ENCODE results near the gene AGBL3. TPM values are rescaled to one million over a fixed set of nuclear protein-coding genes. Genes with fewer than 3 reads are reported as not detected.

Gene AGBL3
- total RNA-seq, 1 experiment from 2014 or later, result 2.1 TPM

DNA sequence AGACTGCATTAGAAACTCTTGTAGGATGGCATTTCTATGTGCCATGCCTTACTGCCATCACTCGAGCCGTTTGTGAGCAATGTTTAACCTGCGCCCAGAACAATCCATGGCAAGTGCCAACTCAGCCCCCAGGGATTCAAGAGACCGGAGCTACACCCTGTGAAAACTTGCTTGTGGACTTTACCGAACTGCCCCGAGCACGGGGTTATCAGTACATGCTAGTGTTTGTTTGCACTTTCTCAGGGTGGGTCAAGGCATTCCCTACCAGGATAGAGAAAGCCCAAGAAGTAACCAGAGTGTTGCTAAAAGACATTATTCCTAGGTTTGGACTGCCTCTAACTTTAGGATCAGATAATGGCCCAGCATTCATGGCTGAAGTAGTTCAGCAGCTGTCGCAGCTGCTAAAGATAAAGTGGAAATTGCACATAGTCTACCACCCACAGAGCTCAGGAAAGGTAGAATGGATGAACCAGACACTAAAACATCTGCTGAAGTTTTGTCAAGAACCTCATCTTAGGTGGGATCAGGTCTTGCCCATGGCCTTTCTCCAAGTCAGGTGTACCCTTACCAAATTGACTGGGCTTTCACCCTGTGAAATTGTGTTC, 193.1 kb downstream of the AGBL3 start:
- ChIA-PET POLR2A (no interaction called here), CTCF (interaction anchor here (1.3 kb wide), 1 partner anchor 10 kb away, joined by 3 read pairs; no protein-coding TSS in a partner anchor)
- DNase-seq (ENCODE audit: low spot score) (no peak), ATAC-seq (no peak)
- TF ChIP-seq, protein P1, sequence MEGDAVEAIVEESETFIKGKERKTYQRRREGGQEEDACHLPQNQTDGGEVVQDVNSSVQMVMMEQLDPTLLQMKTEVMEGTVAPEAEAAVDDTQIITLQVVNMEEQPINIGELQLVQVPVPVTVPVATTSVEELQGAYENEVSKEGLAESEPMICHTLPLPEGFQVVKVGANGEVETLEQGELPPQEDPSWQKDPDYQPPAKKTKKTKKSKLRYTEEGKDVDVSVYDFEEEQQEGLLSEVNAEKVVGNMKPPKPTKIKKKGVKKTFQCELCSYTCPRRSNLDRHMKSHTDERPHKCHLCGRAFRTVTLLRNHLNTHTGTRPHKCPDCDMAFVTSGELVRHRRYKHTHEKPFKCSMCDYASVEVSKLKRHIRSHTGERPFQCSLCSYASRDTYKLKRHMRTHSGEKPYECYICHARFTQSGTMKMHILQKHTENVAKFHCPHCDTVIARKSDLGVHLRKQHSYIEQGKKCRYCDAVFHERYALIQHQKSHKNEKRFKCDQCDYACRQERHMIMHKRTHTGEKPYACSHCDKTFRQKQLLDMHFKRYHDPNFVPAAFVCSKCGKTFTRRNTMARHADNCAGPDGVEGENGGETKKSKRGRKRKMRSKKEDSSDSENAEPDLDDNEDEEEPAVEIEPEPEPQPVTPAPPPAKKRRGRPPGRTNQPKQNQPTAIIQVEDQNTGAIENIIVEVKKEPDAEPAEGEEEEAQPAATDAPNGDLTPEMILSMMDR (IDR thresholded peaks at IDR 0.05), result no peak
- no peak for TF ChIP-seq ESRRA (CRISPR knock-in tag; IDR thresholded peaks at IDR 0.05; ENCODE audit: borderline replicate concordance)
- TF ChIP-seq, protein P2, sequence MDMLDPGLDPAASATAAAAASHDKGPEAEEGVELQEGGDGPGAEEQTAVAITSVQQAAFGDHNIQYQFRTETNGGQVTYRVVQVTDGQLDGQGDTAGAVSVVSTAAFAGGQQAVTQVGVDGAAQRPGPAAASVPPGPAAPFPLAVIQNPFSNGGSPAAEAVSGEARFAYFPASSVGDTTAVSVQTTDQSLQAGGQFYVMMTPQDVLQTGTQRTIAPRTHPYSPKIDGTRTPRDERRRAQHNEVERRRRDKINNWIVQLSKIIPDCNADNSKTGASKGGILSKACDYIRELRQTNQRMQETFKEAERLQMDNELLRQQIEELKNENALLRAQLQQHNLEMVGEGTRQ (CRISPR knock-in tag; IDR thresholded peaks at IDR 0.05), result no peak
- no peak for TF ChIP-seq TEAD4 (CRISPR knock-in tag; IDR thresholded peaks at IDR 0.05)
- no peak for TF ChIP-seq JAZF1 (CRISPR knock-in tag; IDR thresholded peaks at IDR 0.05)
- TF ChIP-seq, protein P3, sequence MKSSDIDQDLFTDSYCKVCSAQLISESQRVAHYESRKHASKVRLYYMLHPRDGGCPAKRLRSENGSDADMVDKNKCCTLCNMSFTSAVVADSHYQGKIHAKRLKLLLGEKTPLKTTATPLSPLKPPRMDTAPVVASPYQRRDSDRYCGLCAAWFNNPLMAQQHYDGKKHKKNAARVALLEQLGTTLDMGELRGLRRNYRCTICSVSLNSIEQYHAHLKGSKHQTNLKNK (CRISPR knock-in tag; IDR thresholded peaks at IDR 0.05), result no peak
- no peak for TF ChIP-seq IRF2 (CRISPR knock-in tag; IDR thresholded peaks at IDR 0.05; ENCODE audit: borderline replicate concordance, low read depth)
- no peak for TF ChIP-seq JUN (CRISPR knock-in tag; IDR thresholded peaks at IDR 0.05)
- no peak for TF ChIP-seq TCF7 (CRISPR knock-in tag; IDR thresholded peaks at IDR 0.05; ENCODE audit: low read depth)
- TF ChIP-seq, protein P4, sequence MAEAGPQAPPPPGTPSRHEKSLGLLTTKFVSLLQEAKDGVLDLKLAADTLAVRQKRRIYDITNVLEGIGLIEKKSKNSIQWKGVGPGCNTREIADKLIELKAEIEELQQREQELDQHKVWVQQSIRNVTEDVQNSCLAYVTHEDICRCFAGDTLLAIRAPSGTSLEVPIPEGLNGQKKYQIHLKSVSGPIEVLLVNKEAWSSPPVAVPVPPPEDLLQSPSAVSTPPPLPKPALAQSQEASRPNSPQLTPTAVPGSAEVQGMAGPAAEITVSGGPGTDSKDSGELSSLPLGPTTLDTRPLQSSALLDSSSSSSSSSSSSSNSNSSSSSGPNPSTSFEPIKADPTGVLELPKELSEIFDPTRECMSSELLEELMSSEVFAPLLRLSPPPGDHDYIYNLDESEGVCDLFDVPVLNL (CRISPR knock-in tag; IDR thresholded peaks at IDR 0.05; ENCODE audit: borderline replicate concordance, low read depth), result no peak
- TF ChIP-seq, protein P5, sequence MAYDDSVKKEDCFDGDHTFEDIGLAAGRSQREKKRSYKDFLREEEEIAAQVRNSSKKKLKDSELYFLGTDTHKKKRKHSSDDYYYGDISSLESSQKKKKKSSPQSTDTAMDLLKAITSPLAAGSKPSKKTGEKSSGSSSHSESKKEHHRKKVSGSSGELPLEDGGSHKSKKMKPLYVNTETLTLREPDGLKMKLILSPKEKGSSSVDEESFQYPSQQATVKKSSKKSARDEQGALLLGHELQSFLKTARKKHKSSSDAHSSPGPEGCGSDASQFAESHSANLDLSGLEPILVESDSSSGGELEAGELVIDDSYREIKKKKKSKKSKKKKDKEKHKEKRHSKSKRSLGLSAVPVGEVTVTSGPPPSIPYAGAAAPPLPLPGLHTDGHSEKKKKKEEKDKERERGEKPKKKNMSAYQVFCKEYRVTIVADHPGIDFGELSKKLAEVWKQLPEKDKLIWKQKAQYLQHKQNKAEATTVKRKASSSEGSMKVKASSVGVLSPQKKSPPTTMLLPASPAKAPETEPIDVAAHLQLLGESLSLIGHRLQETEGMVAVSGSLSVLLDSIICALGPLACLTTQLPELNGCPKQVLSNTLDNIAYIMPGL (CRISPR knock-in tag; IDR thresholded peaks at IDR 0.05), result no peak
- TF ChIP-seq, protein P6, sequence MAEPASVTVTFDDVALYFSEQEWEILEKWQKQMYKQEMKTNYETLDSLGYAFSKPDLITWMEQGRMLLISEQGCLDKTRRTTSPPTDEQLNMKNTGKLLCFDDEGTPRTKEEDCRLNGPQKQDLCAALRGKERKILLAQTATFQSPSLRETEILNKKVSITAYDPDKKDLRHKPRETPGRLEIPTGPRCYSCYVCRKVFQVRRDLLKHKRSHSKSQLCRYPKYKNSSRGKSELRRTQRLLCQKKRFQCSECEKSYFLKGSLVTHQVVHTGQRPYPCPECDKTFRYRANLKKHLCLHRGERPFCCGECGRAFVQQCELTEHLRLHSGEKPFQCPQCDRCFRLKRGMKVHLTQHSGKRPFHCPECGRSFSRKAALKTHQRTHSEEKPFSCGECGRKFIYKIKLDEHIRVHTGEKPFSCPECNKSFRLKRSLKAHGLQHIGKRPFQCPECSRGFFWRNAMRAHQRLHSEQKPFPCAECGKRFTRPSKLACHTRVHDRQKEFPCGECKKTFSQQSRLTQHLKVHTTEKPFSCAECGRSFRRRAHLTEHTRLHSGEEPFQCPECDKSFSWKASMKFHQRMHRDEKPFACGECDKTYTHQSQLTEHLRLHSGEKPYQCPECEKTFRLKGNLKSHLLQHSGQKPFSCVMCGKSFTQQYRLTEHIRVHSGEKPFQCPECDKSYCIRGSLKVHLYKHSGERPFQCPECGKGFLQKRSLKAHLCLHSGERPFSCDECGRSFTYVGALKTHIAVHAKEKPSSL (CRISPR knock-in tag; conservative IDR thresholded peaks at IDR 0.05), result no peak
- TF ChIP-seq PRRX2 (CRISPR knock-in tag; IDR thresholded peaks at IDR 0.05), result no peak
- H3K36me3 Mint-ChIP-seq, result peaks cover 53% of the 10 kb centered on the region
- H3K27ac Mint-ChIP-seq, result no peak overlapping the region
- peaks cover 51% of the 10 kb centered on the region for H3K9me3 Mint-ChIP-seq
- H3K4me1 Mint-ChIP-seq, result peaks cover 19% of the 10 kb centered on the region
- no peak overlapping the region for H3K4me3 Mint-ChIP-seq
- H3K27me3 Mint-ChIP-seq (ENCODE audit: low read depth), result no peaks in the 10 kb centered on the region

DNA sequence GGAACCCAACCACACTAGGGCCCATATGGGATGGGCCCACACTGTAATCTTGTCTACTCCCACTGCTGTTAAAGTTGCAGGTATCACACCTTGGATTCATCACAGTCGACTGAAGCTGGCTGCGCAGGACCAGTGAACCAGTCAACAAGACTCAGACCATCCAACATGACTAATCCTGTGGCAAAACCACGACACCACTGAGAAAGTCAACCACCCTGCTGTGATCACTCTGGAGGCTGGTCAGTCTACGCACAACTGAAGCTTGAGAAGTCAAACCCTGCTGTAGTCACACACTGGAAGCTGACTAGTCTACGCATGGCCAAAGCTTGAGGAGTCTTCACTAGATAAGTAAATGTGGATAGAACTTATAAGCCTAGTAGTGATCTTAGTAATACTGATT, 193.8 kb downstream of the AGBL3 start:
- ChIA-PET CTCF (interaction anchor here (0.7 kb wide), 1 partner anchor 58 kb away, joined by 3 read pairs; no protein-coding TSS in a partner anchor), POLR2A (no interaction called here)
- no peak for DNase-seq (ENCODE audit: low spot score)
- TF ChIP-seq GTF2I (CRISPR knock-in tag; conservative IDR thresholded peaks at IDR 0.05) (no peak), NR3C1 (CRISPR knock-in tag; conservative IDR thresholded peaks at IDR 0.05; ENCODE audit: low read depth) (no peak)
- Mint-ChIP-seq H3K36me3 (peaks cover 57% of the 10 kb centered on the region), H3K4me1 (peaks cover 19% of the 10 kb centered on the region), H3K27ac (no peak overlapping the region), H3K27me3 (ENCODE audit: low read depth) (no peaks in the 10 kb centered on the region), H3K4me3 (no peak overlapping the region), H3K9me3 (peaks cover 51% of the 10 kb centered on the region)
- no peak for ATAC-seq

Measured in WTC11 (cell line).